HG03378 (cell line): Measurements from ENCODE around the gene LRRC46.

ENCODE experiments used
- ATAC-seq: cut with Tn5 transposase; IDR thresholded peaks from one replicate; pipeline ENCODE4 v1.9.1; 2021; ENCODE audit warnings: mild to moderate bottlenecking, moderate library complexity; ENCODE audit not compliant: unreplicated experiment

LRRC46 gene

GRCh38 chr17:47829870-47830269, 1.6 kb upstream of the LRRC46 start:
- ATAC-seq: no peak

- no peak for ATAC-seq
Measured at GRCh38 chr17:47830396-47831002, 971 bp upstream of the LRRC46 start.

- no peak for ATAC-seq
Measured at GRCh38 chr17:47831934-47832327, 461 bp downstream of the LRRC46 start.

- ATAC-seq: no peak
Measured at GRCh38 chr17:47834756-47835155, 3.3 kb downstream of the LRRC46 start.

- no peak for ATAC-seq
Measured at GRCh38 chr17:47836601-47837000, 5.1 kb downstream of the LRRC46 start.

DNA sequence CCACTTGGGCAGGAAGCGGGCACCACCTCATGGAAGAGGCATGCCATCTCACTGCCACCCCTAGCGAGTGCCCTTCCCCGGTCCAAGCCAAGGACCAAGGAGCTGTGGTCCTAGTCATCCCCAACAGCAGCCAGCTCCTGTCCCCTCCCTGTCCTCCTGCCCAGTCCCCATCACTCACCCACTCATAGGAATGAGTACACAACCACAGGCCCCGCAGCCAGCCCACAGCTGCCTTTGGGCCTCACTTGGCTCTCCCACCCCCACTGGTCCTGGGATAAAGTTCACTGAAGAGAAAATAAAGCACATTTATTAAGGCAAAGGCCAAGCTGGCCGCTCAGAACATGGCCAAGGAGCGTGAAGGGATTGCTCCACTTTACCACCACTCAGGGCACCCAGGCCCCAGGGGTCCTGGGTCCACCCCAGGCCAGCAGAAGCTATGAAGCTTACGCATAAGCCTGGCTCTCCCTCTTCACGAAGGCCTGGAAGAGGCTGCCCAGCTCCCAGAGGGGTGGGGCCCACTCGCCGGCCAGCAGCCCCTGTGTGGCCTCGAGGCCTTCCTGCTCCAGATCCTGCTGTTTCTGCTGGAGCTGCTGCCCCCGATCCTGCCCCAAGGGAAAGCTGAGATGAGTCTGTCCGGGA, 6.0 kb downstream of the LRRC46 start:
- ATAC-seq: no peak

GRCh38 chr17:47838636-47839035, 7.2 kb downstream of the LRRC46 start:
- no peak for ATAC-seq

DNA sequence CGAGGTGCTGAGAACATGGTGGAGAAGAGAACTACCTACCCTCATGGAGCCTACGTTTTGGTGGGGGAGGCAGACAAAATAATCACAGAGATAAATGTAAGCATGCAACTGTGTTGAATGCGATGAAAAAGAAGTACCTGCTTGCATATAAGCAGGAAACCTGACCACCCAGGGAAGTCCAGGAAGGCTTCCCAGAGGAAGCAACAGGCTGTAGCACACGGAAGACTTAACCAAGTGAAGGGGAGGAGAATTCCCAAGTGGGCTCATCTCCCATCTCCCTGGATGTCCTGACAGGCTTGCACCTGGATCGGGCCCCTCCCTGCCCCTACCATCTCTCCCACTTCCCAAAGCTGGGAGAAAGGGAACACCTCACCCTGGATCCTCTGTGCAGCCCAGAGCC, 7.6 kb downstream of the LRRC46 start:
- ATAC-seq: no peak

- ATAC-seq: no peak
Measured at GRCh38 chr17:47840001-47840741, 8.7 kb downstream of the LRRC46 start.

- peak; percentile 71 for ATAC-seq
Measured at GRCh38 chr17:47840742-47841487, 9.4 kb downstream of the LRRC46 start, which contains the start of gene SCRN2. SCRN2 (minus strand) TSS chr17:47841273; CDS start chr17:47840843, 430 bp downstream.

DNA sequence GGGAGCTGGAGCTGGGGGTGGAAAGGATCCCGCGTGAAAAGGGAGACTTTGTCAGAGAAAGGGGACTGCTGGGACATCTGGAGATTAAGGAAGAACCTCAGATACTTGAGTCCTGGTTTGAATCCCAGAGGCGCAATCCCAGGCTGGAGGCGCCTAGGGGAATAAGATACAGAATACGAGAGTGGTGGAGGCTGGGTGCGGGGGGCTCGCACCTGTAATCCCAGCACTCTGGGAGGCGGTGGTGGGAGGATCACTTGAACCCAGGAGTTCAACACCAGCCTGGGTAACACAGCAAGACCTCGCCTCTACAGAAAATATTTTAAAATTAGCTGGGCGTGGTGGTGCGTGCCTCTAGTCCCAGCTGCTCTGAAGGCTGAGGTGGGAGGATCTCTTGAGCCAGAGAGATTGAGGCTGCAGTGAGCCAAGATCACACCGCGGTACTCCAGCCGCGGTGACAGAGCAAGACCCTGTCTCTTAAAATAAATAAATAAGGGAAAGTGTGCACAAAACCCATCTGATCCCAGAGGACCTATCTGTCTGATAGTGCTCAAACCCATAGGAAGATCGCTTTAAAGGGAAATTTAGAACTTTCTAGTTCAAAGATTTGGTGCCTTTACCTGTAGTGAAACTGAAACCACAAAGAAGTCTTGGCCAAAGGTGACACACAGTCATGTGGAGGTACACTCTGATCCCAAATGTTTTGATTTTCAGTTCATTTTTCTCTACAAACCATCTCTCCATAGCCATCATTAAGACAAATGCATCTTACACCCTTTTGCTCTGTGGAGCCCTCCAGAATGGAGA, 10.2 kb downstream of the LRRC46 start:
- peak; percentile 6 for ATAC-seq

DNA sequence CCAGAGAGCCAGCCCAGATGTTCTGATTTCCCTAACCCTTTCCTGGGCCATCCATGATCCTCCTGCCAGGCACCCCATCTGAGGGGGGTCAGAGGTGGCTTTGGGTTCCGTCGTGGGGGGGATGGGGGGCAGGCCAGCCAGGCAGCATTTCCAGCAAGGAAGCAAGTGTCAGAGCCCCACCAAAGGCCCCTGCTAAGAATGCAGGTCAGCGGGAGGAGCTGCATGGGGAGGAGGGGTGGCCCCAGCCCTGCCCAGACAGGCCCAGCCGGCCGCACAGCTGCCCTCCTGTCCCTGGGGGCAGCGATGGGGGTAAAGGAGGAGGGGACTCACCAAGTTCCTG, 11.9 kb downstream of the LRRC46 start:
- ATAC-seq: no peak

GRCh38 chr17:47844227-47844626, 12.8 kb downstream of the LRRC46 start:
- ATAC-seq: no peak

- ATAC-seq: no peak
Measured at GRCh38 chr17:47844814-47845715, 13.6 kb downstream of the LRRC46 start.

DNA sequence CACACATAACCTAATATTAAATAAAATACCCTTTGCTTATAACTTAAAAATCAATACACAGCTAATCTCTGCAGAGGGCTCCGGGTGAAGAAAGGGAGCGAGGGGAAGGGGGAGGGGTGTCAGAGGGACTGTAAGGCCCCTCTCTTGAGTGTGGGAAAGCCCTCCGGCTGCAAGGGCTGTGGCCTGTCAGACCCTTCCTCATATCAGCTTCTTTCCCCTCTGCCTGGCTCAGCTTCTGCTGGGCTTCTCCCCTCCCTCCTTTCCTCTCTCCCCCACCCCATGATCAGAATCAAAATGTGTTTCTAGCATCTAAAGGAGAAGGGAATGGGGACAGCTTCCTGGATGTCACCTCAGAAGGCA, 14.2 kb downstream of the LRRC46 start:
- ATAC-seq: no peak

DNA sequence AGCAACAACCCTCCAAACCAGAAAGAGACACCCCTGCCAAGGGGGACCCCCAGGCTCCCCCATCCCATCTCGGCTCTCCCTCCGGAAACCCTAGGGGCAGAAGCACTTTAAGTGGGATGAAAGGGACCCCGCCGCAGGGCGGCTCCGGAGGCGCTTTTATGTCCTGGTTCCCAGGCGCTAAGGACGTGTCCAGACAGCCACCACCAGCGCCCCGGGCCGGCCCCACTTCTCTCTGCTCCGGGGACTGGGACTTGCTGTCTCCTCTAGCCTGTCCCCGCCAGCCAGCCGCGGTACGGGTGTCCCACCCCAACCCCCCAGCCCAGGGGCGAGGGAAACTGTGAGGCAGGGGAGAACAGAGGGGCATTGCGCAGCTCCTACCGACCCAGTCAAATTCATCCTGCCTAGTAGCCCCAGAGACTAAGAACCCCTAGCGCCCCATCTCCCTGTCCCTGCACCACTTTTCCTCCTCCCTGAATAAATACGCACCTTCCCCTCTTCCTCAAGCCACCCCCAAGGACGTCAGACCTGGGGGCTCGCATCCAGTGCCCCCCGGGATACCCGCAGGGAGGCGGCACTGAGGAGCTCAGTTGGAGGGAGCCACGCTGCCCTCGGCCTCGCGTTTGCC, 15.4 kb downstream of the LRRC46 start:
- ATAC-seq: no peak

GRCh38 chr17:47847341-47848197, 16.1 kb downstream of the LRRC46 start:
- no peak for ATAC-seq

- no peak for ATAC-seq
Measured at GRCh38 chr17:47848198-47848513, 16.7 kb downstream of the LRRC46 start.

DNA sequence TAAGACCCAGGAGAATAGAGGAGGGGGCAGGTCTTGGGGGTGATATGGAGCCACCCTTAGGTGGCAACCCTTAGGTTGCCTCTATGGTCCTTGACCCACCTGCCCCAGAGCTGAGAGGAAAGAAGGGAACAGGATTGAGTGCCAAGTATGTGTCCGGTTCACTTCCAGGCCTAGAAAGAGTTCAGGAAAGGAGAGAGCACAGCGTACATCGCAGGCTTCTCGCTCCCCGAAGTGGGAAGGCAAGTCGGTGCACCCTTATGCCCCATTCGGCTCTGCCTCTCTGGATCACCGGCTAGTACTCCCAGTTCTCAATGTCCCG, 18.9 kb downstream of the LRRC46 start:
- no peak for ATAC-seq
